Kidney glomerular epithelial cell (primary cell): Measurements from ENCODE around the gene TEDC2.
"Not testable (repeated sequence)": the region's sequence is repeated elsewhere in the genome, so short reads cannot be mapped to it uniquely, and the experiment has no call there.

Experiments used
- DNase-seq: peaks from one replicate; lab custom pipeline; 2025; lab: John Stamatoyannopoulos, UW

TEDC2 gene

GRCh38 chr16:2459647-2460390 lies at the start of gene TEDC2:
TSS of gene TEDC2 (plus strand) at chr16:2460109. CDS start at chr16:2460145, 36 bp downstream.
- DNase-seq = peak; percentile 87

GRCh38 chr16:2415085-2415484 lies 44.8 kb upstream of the TEDC2 start:
- no peak for DNase-seq

GRCh38 chr16:2420035-2420434 lies 39.9 kb upstream of the TEDC2 start:
- DNase-seq = no peak

- no peak for DNase-seq
These were observed 37.6 kb upstream of the TEDC2 start for GRCh38 chr16:2422123-2422867.

GRCh38 chr16:2424061-2425007 lies 35.6 kb upstream of the TEDC2 start:
- no peak for DNase-seq

- DNase-seq = no peak
These were observed 34.8 kb upstream of the TEDC2 start for GRCh38 chr16:2425008-2425518.

GRCh38 chr16:2425825-2426430 lies 34.0 kb upstream of the TEDC2 start:
- DNase-seq = no peak

GRCh38 chr16:2426941-2427361 lies 33.0 kb upstream of the TEDC2 start:
- DNase-seq = no peak

GRCh38 chr16:2427526-2427925 lies 32.4 kb upstream of the TEDC2 start:
- no peak for DNase-seq

GRCh38 chr16:2428051-2428783 lies 31.7 kb upstream of the TEDC2 start:
- DNase-seq = no peak

- DNase-seq = no peak
These were observed 31.2 kb upstream of the TEDC2 start for GRCh38 chr16:2428784-2429033.

- peak; percentile 88 for DNase-seq
These were observed 30.7 kb upstream of the TEDC2 start, which contains the start of gene CCNF for GRCh38 chr16:2429034-2429770. TSS of gene CCNF (plus strand) at chr16:2429447. CDS start at chr16:2429482, 35 bp downstream.

- DNase-seq = no peak
These were observed 29.9 kb upstream of the TEDC2 start for GRCh38 chr16:2429771-2430663.

GRCh38 chr16:2432286-2432685 lies 27.6 kb upstream of the TEDC2 start:
- no peak for DNase-seq

GRCh38 chr16:2432801-2433505 lies 27.0 kb upstream of the TEDC2 start:
- DNase-seq = no peak

- DNase-seq = not testable (repeated sequence)
These were observed 24.7 kb upstream of the TEDC2 start for GRCh38 chr16:2435236-2435635.

GRCh38 chr16:2436110-2436509 lies 23.8 kb upstream of the TEDC2 start:
- no peak for DNase-seq

- no peak for DNase-seq
These were observed 22.7 kb upstream of the TEDC2 start for GRCh38 chr16:2437032-2437790.
